SKM-1 (cell line): ENCODE results near the gene ESPN.
A peak's percentile ranks its signal among the peaks of the same experiment; 100 is the strongest.
"Not testable (repeated sequence)": the region's sequence is repeated elsewhere in the genome, so short reads cannot be mapped to it uniquely, and the experiment has no call there.

ENCODE experiments used
- DNase-seq: peaks from one replicate; lab custom pipeline; 2025; ENCODE audit not compliant: unreplicated experiment; lab: John Stamatoyannopoulos, UW

ESPN gene

DNA sequence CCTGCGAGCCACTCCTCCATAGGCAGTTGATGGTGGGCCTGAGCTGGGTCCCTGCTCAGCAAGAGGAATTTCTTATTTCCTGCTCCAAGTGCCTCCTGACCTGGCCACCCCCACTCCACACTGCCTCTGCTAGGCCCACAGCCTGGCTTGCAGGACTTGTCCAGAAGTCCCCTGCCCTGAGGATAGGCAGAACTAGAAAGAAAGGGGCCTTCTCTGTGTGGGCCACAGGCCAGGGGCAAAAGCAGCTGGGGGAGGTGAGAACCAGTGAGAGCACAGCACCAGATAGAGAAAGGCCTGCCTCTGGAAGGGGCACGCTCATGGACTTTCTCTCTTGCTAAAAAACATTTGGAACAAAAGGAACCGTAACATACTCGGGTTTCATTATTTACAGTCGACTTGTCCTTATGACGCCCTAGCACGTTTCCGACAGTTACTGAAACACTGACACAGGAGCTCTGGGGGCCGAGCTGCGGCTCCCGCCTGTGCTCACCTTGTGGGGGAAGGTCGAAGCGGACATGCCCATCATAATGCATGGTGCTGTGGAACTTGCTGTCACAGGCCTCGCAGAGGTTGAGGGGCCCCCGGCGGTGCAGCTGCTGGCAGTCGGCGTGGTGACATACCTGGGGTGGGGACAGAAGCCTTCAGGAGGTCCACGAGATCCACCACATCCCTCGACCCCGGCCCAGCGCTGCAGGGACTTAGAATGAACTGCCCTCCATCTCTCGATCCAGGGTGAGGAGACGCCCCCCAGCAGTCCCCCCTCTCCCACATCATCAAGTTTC lies 52.7 kb downstream of the ESPN start:
- DNase-seq = no peak

DNA sequence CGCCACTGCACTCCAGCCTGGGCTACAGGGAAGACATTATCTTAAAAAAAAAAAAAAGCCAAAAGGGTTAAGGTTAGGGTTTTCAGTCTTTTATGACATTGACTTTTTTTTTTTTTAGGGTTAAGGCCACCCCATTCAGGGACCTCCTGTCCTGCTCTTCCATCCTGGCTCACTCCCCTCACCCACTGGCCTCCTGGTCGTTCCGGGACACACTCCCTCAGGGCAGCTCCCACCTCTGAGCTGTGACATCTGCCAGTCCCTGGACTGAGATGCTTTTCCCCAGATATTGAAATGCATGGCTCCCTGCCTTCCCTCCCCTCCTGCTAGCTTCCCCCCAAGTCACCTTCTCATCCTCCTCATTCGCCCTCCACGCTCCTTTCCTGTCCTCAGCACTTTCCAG lies 57.2 kb downstream of the ESPN start:
- no peak for DNase-seq

DNA sequence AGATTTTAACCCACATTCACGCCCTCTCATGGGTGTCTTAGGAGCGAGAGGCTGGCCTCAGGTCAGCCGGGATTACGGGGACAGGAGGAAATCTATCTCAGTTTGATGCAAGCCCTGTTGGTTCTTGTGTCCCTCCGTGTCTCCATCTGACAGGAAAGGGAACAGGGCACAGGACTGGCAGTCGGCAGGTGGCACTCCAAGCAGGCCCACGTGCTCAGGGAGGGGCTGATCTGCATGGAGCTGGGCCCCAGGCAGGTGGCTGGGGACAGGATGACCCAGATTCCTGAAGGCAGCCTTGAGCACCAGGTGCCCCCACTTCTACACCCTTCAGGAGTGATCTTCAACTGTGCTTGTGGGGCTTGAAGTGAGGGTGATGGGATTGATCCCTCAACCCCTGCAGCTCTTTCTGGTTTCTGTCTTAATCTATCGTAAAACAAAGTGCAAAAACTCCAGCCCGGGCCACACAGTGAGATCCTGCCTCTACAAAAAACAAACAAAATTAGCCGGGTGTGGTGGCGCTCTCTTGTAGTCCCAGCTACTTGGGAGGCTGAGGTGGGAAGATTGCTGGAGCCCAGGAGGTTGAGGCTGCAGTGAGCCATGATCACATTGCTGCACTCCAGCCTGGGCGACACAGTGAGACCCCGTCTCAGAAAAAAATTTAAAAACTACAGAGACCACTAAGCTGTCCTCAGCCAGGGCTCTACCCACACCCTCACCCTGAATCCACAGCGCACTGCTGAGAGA lies 58.6 kb downstream of the ESPN start:
- DNase-seq = no peak

DNA sequence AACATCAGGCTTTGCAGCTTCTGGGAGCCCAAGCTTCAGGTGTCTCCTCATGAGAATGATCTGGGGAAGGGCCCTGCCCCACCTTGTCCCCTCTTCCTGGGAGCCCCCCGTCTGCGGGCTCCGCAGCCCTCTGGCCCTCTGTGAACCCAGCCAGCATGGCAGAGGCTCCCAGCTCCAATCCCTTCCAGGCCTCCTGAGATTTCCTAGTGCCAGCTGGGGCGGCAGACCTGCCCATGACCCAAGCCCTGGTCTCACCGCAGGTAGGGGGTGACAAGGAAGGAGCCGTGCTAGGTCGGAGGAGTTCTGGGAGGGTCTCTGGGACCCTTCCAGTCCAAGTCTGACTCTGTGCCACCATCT lies 59.2 kb downstream of the ESPN start:
- DNase-seq = no peak

DNA sequence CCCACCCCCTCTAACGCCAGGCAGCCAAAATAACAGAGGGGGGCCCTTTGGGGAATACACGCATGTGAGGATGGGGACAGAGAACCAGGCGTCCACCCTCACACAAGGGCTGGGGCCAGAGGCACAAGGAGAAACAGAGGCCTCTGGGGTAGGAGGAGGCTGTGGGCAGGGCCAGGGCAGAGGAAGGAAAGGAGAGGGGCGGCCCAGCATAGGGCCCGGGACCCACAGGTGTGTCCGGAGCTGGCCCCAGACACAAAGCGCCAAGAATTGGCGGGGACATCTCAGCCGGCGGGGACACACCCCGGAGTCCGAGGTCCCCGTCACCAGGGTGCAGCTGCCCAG lies 60.2 kb downstream of the ESPN start:
- no peak for DNase-seq

DNA sequence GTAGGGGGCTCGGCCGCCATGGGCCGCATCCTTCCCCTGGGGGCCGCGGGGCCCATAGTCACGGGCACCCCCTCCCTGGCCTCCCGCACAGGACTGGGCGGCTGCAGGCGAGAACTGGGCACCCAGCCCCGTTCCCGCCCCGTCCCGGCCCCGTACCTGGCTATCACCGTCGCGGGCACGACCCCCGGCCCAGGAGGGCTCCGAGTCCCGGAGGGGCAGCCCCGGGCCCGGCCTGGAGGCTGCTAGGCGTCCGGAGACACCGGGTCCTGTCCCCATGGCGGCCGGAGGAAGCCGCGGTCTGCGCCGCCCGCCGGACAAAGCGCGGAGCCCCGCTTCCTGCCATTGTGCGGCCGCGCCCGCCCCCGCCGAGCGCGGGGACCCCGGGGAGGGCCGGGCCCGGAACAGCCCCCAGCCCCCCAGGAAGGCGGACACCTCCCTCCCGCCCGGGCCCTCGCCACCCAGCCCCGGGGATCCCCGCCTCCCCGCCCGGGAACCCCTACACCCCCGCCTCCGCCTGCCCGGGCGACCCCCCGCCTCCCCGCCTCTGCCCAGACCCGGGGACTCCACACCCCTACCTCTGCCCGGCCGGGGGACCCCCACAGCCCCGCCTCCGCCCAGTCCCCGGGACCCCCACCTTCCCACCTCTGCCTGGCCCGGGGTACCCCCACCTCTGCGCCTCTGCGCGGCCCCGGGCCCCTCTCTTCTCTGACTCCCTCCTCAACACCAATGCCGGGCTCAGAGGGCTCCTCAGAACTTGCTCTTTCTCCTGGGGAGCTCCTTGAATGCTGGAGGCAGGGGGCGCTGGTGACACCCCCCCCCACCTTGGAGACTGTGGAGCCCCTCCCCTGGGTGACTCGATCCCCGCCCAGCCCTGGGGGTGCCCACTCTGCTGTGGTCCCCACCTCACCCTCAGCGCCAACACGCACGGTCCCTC lies 60.9 kb downstream of the ESPN start:
- no peak for DNase-seq

DNA sequence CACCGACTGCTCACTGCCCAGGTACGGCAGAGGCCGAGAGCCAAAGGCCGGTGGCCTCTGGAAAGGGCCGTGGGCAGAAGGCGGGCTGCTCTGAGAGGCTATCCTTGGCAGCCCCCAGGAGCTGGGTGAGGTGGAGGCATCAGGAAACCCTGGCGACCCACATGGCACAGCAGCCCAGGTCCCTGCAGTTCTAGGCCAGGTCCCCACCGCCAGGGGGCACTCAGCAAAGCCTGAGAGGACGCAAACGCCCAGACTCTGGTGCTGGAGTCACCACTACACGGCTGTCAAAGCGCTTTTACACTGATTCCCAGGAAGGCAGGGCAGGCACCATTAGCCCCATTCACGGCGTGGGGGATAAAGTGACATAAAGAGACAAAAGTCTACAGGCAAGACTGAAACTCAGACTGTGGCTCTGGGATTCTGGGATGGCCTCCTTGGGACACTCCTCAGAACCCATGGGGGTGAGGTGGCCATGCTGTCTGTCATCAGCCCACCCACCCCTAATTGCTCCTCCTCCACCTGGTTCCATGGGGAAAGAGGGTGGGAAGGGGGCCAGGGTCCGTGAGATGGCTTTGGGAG lies 61.9 kb downstream of the ESPN start:
- peak; percentile 71 for DNase-seq

DNA sequence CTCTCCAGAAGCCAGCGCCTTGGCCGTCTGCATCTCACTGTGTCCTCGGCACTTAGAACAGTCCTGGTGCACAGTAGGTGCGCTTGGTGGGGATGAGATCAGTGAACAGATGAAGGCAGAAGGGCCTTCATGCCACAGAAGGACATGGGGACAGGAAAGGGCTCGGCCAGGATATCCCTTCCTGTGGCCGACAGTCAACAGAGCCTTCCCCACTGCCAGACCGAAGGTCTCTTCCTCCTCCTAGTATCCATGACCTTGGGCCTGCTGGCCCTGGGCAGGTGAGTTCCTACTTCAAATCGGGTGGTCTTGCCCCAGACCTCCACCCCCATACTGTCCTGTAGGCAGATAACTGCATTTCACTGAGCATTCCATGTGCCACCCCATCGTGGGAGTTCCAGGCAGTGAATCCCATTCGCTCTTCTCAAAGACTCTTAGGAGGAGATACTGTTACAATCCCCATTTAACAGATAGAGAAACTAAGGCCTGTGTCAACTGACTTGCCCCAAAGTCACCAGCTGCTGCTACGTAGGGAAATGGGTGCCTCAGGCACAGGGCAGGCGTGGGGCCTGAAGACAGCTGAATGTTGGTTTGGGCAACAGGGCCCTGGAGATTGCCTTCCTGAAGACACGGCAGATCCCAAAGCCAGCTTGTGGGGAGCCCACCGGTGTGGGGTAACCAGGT lies 63.4 kb downstream of the ESPN start:
- no peak for DNase-seq

DNA sequence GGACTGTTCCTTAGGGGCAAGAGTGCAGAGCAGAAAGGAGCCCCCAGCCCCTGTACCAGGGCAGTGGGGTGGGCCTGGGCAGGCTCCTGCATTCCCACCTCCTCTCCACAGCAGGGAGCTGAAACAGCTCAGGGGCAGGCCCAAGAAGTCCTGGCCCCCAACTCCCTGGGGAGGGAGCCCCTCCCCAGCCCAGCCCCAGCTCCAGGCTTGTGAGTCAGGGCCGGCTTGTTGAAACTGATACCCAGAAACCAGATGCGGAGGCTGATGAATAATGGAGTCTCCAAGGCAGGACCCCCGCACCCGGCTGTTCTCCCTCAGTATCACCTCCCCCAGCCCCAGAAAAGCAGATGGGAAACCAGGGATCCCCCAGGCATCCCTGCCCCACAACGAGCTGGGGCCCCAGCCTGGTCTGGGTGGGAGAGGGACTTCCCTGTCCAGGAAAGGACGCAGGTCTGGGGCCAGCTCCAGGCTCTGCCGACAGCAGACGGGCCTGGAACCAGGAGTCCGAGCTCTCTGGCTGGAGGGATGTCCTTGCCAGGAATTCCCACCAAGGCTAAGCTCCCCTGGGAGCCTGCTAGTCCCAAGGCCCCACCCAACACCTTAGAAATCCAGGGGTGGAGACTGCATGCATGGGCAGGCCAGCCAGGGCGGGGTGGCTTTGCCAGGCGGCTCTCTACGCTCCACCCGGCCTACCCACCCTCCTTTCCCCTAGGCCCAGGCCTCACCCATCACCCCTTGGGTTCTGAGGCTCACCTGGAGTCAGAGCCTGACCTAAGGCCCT lies 64.2 kb downstream of the ESPN start:
- no peak for DNase-seq

DNA sequence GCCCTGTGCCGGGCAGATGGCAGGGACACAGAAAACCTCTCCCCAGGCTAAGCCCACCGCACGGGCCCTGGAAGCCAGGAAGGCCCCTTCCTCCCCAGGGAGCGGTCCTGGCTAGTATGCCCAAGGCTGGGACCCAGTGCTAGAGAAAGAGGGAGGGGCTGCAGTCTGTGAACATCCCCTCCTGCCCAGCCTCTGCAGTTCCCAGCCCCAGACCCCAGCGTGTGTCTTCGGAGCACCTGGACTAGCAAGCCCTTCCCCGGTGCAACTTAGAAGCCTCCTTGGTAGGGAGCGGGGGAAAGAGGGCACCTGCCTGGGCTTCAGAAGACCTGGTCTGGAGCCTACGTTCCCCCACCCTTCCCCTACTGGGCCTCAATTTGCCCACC lies 64.8 kb downstream of the ESPN start:
- DNase-seq = no peak

DNA sequence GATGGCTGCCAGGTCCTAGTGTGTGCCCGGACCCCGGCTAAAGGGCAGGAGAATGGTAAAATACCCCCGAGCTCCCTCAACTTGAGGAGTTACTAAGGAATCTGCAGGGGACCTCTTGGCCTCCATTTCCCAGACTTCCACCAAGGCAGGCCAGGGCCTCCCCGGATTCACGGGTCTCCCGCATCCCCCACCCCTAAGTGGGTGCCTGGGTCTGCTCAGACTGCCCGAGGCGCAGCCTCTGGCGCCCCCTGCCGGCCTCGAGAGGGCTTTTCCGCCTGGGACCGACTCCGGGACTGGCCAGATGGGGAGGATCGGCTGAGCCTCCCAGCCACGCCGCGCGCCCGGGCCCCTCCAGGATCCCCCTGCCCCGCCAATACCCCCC lies 65.2 kb downstream of the ESPN start:
- DNase-seq = peak; percentile 53

DNA sequence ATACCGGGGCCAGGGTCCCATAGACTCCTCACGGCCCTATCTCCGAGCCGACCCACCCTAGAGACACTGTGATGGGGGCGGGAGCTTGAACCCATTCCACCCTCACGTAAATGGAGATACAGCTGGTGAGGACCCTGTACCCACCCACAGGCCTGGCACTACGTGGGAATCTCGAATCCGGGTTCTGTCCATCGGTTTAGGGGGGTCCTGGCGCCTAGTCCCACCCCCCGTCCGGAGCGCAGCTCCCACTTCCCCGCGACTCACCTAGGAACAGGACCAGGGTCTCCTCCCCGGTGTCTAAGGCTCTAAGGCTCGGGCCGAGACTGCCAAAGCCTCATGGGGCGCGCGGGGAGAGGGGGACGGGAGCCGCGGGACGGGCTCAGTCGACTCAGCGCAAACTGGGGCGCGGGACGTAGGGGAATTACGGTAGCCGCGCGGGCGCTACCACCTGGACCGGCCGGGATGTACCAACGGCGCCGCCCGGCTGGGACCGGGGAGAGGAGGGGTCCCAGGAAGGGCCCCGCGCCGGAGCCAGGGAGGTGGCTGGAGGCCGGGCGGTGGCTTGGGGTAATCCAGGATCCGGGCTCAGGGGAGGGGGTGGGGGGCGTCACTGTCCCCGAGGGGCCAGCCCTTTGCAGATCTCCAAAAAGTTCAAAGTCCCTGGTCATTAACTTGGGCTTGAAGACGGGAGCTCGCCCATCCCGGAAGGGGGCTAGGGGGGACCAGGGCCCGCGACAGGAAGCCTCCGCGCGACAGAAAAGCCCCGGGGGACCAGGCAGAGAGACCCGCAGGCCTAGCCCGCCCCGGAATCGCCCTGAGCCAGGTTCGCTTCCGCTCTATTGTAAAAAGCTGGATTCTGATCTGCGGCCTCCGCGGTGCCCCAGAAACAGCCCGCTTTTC lies 65.9 kb downstream of the ESPN start:
- DNase-seq = peak; percentile 22

DNA sequence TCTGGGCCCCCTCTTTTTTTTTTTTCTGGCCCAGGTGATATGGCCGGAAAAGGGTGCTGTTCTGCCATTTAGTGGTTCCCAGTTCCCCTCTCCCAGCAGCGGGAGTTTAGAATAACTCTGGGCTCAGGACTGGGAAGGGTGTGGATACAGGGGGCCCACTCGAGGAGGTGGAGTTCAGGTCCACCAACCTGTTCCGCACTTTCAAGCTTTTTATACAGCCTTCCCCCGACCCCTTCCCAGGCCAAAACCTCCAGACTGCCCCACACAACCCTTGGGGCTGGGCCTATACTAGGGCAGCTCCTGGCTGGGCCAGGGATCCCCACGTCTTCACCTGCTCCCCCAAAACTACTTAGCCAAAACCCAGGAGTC lies 66.5 kb downstream of the ESPN start:
- no peak for DNase-seq

DNA sequence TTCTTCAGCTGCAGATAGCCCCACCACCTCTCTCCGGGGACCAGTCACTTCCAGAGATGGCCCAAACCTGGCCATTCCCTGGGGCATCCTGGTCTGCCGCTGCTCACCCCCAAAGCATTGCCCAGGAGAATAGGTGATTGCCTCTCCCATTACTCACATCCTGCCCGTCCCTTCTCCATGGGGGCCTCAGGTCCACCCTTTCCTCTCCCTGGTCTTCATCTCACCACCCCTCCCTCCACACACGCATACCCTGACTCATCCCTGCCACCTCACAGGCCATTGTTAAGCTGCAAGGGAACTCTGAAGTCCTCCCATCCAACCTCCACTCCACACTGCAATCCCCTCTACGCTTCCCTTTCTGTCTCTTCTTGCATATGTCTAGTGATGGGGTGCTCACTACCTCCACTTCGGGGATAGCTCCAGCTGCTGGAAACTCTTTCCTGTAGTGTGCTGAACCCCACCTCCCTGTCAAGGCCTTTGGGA lies 66.9 kb downstream of the ESPN start, which contains the start of gene PLEKHG5:
PLEKHG5 (minus strand) TSS at position 188 of the 483 bp plus-strand sequence. CDS start 14,096 bp downstream, outside the sequence.
- no peak for DNase-seq

DNA sequence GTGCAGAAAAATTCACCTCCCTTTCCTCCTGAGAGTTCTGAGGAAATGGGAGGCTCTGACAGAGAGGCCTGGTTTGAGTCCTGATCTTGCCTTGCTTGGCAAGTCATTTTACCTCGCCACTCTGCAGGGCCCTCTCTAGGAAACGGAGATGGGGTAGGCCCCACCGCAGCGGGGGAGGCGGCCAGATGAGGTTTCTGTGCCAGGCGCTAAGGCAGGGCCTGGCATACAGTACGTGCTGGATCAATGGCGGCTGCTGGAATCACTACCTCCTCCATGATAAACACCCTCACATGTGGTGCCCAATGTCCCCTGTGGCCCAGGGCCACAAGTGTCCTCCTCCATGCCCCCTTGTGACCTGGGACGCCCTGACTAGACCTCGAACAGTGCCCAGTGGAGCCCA lies 67.4 kb downstream of the ESPN start:
- no peak for DNase-seq

DNA sequence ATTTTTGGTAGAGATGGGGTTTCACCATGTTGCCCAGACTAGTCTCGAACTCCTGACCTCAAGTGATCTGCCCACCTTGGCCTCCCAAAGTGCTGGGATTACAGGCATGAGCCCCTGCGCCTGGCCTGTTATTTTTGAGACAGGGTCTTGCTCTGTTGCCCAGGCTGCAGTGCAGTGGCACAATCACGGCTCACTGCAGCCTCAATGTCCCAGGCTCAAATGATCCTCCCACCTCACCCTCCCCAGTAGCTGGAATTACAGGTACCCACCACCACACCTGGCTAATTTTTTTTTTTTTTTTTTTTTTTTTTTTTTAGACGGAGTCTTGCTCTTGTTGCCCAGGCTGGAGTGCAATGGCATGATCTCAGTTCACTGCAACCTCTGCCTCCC lies 69.3 kb downstream of the ESPN start:
- DNase-seq = not testable (repeated sequence)

DNA sequence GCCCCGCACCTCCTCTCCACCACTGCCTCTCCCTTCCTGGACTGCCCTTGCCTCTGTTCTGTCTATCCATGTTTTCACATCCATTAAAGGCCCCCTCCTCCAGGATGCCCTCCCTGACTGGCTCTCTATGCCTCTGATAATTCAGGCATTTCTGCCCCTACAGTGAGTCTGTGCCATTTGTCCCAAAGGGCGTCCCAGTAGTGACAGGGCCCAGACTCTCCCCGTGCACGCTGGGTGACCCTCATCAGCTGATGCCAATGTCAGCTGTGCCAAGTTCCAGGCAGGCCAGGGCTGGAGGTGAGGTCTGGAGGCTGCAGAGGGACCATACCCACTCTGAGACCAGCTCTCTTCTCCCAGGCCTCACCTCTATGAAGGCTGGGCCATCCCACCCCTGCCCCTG lies 70.1 kb downstream of the ESPN start:
- no peak for DNase-seq

DNA sequence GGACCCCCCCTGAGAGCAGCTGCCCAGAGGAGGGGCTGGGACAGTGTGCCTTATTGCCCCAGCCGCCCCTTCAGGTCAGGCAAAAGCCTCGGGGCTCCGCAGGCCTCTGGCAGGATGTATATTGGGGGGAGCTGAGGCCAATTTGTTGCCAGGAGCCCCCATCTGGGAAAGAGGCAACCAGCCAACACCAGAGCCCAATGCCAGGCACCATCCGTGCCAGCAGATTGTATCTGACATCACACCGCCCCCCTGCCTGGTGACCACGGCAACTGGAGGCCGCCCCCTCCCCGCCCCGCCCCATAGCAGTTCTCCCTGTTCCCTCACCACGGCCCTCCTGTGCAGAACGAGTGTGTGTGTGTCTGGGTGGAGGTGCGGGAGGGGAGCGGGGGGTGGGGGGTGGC lies 70.5 kb downstream of the ESPN start:
- DNase-seq = no peak
